SW 1271 (cell line): Measurements from ENCODE around the gene CADM4.
A peak's percentile ranks its signal among the peaks of the same experiment; 100 is the strongest.
"Not testable (repeated sequence)": the region's sequence is repeated elsewhere in the genome, so short reads cannot be mapped to it uniquely, and the experiment has no call there.

Experiments
- DNase-seq, 2 experiments: peaks; one replicate each; lab custom pipeline; 2025; lab: John Stamatoyannopoulos, UW

The CADM4 gene

GRCh38 chr19:43639519-43640423 is at the start of gene CADM4:
CADM4 (minus strand) TSS chr19:43639850; CDS start chr19:43639790, 60 bp downstream.
- no peak for DNase-seq

- DNase-seq, result no peak
These were observed 48.5 kb upstream of the CADM4 start for GRCh38 chr19:43688059-43688701.

GRCh38 chr19:43687660-43687997 is 48.0 kb upstream of the CADM4 start:
- no peak for DNase-seq

DNA sequence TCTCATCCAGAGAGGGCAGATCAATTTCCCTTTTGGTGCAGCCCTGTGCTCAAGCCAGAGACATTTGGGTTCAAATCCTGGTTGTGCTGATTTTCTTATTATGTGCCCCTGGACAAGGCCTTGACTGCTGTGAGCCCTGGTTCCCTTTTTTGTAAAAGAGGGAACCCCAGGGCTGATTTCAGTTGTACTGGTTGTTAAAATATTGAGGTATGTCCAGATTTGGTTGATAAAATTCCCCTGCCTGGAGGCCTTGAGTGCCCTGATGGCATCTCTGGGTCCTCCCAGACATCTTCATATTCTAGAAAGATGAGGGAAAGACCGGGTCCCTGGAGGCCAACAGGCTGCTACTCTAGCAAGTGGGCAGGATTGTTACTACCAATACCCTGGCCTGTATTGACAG is 44.7 kb upstream of the CADM4 start:
- no peak for DNase-seq

DNA sequence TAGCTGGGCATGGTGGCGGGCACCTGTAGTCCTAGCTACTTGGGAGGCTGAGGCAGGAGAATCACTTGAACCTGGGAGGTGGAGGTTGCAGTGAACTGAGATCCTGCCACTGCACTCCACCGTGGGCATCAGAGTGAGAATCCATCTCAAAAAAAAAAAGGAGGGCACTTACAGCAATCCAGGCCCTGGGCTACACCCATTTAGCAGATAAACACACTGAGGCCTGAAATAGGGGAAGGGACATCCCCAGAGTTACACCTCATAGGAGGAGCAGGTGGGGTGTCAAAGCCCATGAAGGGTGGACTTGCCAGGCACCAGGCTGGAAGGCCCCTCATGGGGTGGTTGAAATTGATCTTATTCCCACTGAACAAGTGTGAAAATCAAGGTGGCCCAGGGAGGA is 44.3 kb upstream of the CADM4 start:
- no peak for DNase-seq

- DNase-seq, result no peak
These were observed 43.4 kb upstream of the CADM4 start for GRCh38 chr19:43682824-43683661.

GRCh38 chr19:43682269-43682668 is 42.6 kb upstream of the CADM4 start:
- not testable (repeated sequence) for DNase-seq

- DNase-seq, result no peak
These were observed 42.2 kb upstream of the CADM4 start for GRCh38 chr19:43681821-43682220.

DNA sequence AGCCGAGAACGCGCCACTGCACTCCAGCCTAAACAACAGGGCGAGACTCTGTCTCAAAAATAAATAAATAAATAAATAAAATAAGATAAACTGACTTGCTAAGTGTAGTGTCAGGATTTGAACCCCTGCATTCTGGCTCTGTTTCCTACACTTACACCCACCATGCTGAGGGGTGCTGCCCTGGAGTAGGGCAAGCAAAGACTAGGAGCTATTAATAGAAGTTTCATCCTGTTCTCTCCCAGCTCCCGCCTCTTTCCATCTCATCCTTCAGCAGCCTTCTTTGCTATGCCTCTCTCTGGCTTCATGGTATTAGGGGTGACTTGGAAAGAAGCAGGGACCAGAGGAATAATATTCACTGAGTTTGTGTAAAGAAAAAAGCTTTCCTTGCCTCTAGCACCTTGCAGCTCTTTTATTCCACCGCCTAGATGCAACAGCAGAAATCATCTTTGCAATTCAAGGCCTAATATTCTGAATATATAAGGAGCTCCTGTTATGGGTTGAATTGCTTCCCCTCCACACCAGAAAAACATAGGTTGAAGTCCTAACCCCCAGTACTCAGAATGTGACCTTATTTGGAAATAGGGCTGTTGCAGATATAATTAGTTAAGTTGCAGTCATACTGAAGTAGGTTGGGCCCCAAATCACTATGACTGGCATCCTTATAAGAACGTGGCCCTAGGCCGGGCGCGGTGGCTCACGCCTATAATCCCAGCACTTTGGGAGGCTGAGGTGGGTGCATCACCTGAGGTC is 39.0 kb upstream of the CADM4 start:
- no peak for DNase-seq

DNA sequence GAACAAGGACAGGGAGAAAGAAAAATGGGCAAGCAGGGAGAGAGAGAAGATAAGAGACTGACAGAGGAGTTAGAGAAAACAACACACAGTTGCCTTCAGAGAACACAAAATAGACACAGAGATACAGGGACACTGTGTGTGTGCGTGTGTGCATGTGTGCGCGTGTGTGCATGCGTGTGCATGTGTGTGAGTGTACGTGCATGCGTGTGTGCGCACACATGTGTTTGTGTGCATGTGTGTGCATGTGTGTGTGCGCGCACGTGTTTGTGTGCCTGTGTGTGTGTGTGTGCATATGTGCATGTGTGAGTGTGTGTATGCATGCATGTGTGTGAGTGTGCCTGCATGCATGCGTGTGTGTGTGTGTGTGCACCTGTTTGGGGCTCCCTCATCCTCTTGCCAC is 36.3 kb upstream of the CADM4 start:
- no peak for DNase-seq

DNA sequence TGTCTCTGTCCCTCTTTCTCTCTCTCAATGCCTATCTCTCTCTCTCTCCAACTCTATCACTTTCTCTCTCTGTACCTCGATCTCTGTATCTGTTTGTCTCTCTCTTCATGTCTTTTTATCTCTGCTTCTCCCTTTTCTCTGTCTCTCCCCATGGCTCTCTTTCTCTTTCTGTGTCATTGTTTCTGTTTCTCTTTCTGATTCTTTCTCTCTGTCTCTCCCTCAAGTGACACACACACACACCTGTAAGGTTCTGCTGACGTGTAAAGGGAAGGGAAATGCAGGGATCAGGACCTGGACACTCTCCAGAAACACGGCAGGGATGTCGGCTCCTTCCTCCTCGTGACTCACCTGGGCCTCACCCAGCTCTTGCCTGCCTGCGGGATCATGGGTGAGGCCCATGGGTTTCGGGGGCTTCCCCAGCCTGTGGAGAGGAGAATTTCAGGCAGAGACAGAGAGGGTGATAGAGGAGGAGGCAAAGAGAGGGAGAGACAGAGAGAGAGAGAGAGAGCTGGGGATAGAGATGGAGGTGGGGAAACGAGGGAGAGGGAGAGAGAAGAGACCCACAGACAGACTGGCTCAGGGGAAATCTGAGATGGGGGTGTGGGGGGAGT is 35.7 kb upstream of the CADM4 start:
- peak; percentile 17 to 45 for DNase-seq

GRCh38 chr19:43674596-43674995 is 34.9 kb upstream of the CADM4 start:
- no peak for DNase-seq

GRCh38 chr19:43674183-43674582 is 34.5 kb upstream of the CADM4 start:
- DNase-seq, result no peak

DNA sequence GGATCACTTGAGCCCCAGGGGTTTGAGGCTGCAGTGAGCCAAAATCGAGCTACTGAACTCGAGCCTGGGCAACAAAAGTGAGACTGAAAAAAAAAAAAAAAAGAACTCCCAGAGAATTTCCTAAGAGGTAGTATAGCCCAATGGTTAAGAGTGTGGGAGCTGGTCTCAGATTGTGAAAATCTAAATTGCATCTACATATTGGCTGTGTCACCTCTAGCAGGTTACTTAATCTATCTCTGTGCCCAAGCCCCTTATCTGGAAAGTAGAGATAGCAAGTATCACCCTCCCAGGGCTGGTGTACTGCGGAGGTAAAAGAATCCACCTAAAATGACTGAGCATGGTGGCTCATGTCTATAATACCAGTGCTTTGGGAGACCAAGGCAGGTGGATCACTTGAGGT is 34.0 kb upstream of the CADM4 start:
- no peak for DNase-seq

- DNase-seq, result no peak
These were observed 32.5 kb upstream of the CADM4 start for GRCh38 chr19:43672061-43672679.

DNA sequence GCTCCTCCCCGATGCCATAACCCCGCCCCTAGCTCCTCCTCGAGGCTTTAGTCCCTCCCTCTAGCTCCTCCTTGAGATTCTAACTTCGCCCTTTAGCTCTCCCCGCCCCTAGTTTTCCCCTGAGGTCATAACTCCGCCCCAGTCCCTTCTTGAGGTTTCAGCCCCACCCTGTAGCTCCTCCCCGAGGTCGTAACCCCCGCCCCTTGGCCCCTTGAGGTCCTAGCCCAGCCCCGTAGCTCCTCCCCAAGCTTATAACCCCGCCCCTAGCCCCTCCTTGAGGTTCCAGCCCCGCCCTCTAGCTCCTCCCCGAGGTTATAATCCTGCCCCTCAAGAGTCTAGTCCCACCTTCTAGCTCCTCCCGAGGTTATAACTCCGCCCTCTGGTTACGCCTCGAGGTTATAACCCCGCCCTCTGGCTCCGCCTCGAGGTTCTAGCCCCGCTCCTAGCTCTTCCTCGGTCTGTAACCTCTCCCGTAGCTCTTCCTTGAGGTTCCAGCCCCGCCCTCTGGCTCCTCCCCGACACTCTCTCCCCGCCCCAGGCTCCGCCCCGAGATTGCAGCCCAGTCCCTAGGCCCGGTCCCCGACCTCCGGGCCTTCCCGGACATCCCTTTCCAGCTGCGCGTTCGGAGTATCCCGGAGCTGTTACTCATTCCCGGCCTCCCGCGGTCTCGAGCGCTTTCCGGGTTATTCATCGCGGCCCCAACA is 28.9 kb upstream of the CADM4 start:
- DNase-seq, result peak; percentile 73 to 90

GRCh38 chr19:43667876-43668405 is 28.3 kb upstream of the CADM4 start:
- DNase-seq, result no peak

DNA sequence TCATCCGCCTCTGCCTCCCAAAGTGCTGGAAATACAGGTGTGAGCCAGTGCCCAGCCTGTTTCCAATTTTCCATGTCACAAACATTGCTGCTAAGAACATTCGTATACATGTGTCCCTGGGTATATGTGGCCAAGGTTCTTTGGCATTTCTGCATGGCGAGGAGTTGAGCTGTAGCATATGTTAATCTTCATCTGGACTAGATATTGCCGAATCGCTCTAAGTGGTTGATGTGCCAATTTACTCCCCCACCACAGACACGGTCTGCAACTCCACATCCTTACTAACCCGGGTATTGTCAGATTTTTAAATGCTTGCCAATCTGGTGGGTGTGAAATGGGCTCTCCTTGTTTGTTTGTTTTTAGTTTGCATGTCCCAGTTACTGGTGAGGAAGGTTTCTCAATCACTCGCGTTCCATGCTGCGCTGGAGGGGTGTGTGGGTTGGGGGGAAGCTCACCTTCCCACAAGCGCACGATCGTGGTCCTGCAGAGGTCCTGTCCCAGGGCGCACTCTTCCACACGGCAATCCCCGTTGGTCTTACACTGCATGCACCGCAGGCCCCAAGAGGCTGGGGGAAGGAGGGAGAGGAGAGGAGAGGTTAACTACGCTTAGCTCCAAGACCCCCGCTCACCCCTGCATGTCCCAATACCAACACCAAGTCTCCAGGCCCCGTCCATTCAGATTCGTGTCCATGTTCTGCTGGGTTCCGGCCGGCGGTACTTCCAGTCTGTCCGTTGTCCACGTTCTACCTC is 27.7 kb upstream of the CADM4 start:
- no peak for DNase-seq

DNA sequence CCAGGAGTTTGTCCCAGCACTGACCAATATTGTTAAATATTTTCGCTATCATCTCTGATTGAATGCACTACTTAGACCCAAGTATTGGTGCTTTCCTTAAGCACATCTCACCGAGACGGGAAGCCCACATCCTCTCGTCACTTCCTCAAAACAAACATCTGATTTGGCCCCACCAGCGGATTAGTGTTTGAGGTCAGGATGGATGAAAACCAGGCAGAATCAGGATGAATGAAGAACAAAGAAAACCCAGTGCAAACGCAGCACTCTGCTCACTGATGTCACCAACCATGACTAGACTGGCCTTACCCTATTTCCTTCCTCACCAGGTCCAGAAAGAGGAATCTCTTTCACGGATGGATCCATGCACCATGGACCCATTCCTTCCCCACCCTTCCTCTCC is 24.4 kb upstream of the CADM4 start:
- no peak for DNase-seq
